CD4-positive, alpha-beta T cell treated with Interleukin-15 for 1 hour (primary cell): ENCODE data around the gene ZNF385D.
"Not testable (repeated sequence)": the region's sequence is repeated elsewhere in the genome, so short reads cannot be mapped to it uniquely, and the experiment has no call there.

Experiments
- DNase-seq: peaks from one replicate; pipeline ENCODE4 v3.0.0-alpha.2; 2020

ZNF385D gene

GRCh38 chr3:21434310-21434709, 316.7 kb downstream of the ZNF385D start:
- DNase-seq: no peak

GRCh38 chr3:21433751-21434150, 317.3 kb downstream of the ZNF385D start:
- DNase-seq: no peak

GRCh38 chr3:21426920-21427319, 324.1 kb downstream of the ZNF385D start:
- no peak for DNase-seq

GRCh38 chr3:21425715-21426114, 325.3 kb downstream of the ZNF385D start:
- DNase-seq: no peak

GRCh38 chr3:21421096-21421495, 329.9 kb downstream of the ZNF385D start:
- no peak for DNase-seq

GRCh38 chr3:21417991-21418390, 333.0 kb downstream of the ZNF385D start:
- DNase-seq: no peak

GRCh38 chr3:21414506-21414905, 336.5 kb downstream of the ZNF385D start:
- DNase-seq: no peak

GRCh38 chr3:21411058-21411457, 340.0 kb downstream of the ZNF385D start:
- DNase-seq: no peak

GRCh38 chr3:21409401-21409800, 341.6 kb downstream of the ZNF385D start:
- DNase-seq: no peak

- DNase-seq: no peak
These were observed 343.3 kb downstream of the ZNF385D start for GRCh38 chr3:21407743-21408142.

- DNase-seq: no peak
These were observed 345.0 kb downstream of the ZNF385D start for GRCh38 chr3:21405671-21406667.

- DNase-seq: no peak
These were observed 352.5 kb downstream of the ZNF385D start for GRCh38 chr3:21398461-21398860.

GRCh38 chr3:21393683-21394311, 357.2 kb downstream of the ZNF385D start:
- no peak for DNase-seq

GRCh38 chr3:21392526-21392925, 358.5 kb downstream of the ZNF385D start:
- no peak for DNase-seq

- DNase-seq: no peak
These were observed 360.2 kb downstream of the ZNF385D start for GRCh38 chr3:21390856-21391255.

GRCh38 chr3:21390136-21390535, 360.9 kb downstream of the ZNF385D start:
- DNase-seq: no peak

GRCh38 chr3:21387142-21387826, 363.7 kb downstream of the ZNF385D start:
- DNase-seq: not testable (repeated sequence)

GRCh38 chr3:21378036-21378435, 373.0 kb downstream of the ZNF385D start:
- DNase-seq: not testable (repeated sequence)

- no peak for DNase-seq
These were observed 373.8 kb downstream of the ZNF385D start for GRCh38 chr3:21377071-21377769.

- DNase-seq: no peak
These were observed 378.7 kb downstream of the ZNF385D start for GRCh38 chr3:21372316-21372715.
